ENCODE data around the gene RSPH6A.
"Not testable (repeated sequence)": the region's sequence is repeated elsewhere in the genome, so short reads cannot be mapped to it uniquely, and the experiment has no call there.

The RSPH6A gene

GRCh38 chr19:45800070-45800553, 15.0 kb downstream of the RSPH6A start:
- no peak for DNase-seq (ENCODE audit: low read depth)

DNA sequence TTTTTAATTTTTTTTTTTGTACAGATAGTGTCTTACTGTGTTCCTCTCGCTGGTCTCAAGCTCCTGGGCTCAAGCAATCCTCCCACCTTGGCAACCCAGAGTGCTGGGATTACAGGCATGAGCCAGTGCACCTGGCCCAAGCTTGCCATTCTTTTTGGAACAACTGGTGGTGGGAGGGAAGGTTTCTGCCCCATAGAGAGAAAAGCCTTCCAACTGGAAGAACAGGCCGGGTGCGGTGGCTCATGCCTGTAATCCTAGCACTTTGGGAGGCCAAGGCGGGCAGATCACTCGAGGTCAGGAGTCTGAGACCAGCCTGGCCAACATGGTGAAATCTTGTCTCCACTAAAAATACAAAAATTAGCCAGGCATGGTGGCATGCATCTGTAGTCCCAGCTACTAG, 15.6 kb downstream of the RSPH6A start:
- DNase-seq (ENCODE audit: low read depth), result not testable (repeated sequence)

GRCh38 chr19:45798995-45799517, 16.1 kb downstream of the RSPH6A start:
- DNase-seq (ENCODE audit: low read depth), result peak; percentile 71

GRCh38 chr19:45794627-45795026, 20.5 kb downstream of the RSPH6A start:
- no peak for DNase-seq (ENCODE audit: low read depth)

GRCh38 chr19:45793876-45794275, 21.2 kb downstream of the RSPH6A start:
- no peak for DNase-seq (ENCODE audit: low read depth)

- no peak for DNase-seq (ENCODE audit: low read depth)
These were observed 21.9 kb downstream of the RSPH6A start for GRCh38 chr19:45793178-45793564.

DNA sequence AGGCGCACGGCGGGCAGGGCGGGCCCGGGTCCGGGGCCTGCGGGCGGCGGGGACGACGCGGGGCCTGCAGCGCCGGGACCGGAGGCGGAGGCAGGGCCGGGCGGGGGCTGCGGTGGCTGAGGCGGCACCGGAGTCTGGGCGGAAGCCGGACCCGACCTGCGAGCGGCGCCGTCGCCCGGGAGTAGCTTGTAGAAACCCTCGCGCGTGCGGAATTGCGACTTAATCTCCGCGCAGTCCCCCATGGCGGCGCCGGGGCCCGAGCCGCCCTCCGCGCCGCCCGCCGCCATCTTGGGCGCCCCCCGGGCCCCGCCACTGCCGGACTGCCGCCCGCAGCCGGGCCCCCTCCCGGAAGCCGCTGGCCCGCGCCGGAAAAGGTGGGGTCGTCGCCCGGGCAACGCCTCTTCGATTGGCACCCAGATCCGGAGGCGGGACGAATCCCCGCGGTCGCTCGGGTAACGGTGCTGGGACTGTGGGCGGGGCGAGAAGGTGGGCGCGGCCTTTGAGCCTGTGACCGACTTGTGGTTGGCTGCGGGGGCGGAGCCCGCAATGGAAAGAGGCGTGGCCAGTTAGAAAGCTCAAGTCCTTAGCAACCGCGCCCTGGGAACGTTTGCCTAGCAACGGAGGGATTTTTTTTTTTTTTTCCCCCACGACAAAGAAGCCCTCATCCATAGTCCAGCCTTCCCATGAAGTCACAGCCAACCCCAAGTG, 22.5 kb downstream of the RSPH6A start, which contains the start of gene DMWD:
Gene DMWD (minus strand): TSS at position 376 of the 708 bp plus-strand sequence. CDS start 89 bp downstream, at position 287.
- DNase-seq (ENCODE audit: low read depth), result peak; percentile 91

DNA sequence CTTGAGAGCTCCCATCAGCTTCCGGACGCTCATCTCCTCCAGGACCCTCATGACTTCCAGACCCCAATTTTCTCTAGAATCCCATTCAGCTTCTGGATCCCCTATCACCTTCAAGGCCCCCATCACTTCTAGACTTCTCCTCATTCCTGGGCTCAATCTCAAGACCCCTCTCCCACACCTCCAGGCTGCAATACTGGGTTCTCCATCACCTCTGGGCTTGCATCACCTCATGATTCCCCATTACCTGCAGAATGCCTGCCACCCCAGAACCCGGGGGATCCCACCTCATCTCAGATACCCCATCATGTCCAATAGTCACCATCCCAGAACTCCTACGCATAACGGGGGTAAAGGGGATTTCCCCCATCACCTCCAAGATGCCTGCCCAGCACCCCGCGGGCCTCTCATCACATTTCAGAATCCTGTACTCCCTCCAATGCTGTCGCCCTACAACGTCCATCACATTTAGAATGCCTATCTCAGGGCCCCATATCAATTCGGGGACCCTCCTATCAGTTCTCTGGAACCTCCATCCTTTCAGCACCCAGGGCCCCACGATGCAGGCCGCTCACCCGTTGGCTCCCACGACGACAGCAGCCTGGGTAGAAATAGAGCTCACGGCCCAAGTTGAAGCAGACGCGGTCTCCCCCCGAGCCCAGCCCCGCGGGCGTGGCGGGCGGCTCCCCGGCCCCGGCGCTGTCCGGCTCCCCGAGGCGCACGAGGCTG, 23.2 kb downstream of the RSPH6A start:
- no peak for DNase-seq (ENCODE audit: low read depth)

DNA sequence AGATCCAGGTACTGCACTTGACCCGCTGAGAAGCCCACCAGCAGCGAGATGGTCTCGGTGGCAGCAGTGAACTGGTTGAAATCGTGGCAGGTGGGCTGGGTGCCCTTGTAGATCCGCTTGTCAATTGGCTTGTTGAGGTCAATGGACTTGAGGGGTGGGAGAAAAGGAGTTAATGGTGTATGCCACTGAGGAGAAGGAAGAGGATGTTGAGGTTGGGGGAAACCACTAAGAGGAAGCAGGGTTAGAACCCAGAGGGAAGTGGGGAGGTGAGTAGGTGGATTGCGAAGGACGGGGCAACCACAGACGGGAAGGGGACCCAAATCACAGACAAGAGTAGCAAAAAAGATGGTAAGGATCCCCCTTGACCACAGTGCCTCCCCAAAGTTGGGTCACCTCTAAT, 24.2 kb downstream of the RSPH6A start:
- no peak for DNase-seq (ENCODE audit: low read depth)

DNA sequence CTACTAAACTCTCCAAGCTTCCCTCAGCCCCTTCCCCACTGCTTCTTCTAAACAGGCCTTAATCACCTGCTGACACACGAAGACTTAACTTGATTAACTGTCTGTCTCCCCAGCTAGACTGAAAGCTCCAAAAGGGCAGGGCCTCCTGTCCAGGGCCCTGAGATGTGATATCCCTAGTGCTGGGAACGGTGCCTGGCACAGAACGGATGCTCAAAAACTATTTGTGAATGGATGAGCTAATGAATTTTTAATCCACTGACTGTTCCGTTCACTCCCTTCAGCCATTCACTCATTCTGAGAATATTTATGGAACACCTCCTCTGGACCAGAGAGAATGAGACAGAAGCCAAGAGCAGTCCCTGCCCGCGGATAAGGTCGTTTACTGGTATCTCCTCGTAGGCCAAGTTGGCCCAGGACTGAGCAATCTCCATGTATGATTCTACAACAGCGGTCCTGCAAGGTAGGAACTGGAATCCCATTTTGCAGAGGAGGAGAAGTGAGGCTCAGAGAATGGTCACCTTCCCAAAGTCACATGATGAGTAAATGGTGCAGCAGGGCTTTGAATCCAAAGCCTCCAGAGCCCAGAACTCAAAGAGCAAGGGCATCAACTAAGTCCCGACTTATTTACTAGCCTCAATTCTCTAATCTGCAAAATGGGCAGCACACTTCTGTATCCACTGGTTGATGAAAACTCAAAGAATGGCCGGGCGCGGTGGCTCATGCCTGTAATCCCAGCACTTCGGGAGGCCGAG, 25.9 kb downstream of the RSPH6A start:
- no peak for DNase-seq (ENCODE audit: low read depth)

GRCh38 chr19:45786533-45786894, 28.6 kb downstream of the RSPH6A start:
- no peak for DNase-seq (ENCODE audit: low read depth)

- DNase-seq (ENCODE audit: low read depth), result no peak
These were observed 29.2 kb downstream of the RSPH6A start for GRCh38 chr19:45785781-45786532.

DNA sequence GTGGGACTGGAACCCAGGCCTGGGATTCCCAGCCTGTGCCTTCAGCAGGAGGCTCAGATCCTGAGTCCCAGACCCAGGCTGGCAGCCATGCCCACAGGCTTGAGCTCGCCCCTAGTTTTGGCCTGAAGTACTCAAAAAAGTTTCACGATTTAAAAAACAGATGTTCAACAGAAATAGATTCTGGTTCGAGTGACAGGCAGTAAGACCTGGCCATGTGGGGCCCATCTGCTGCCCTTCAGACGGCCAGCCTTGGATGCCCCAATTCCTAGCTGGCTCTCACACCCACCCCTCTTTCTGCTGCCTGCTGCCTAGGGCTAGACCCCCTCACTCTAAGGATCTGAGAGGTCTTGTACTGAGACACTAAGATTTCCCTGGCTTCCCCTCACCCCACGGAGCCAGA, 30.0 kb downstream of the RSPH6A start:
- no peak for DNase-seq (ENCODE audit: low read depth)

GRCh38 chr19:45784096-45784495, 31.0 kb downstream of the RSPH6A start:
- no peak for DNase-seq (ENCODE audit: low read depth)

DNA sequence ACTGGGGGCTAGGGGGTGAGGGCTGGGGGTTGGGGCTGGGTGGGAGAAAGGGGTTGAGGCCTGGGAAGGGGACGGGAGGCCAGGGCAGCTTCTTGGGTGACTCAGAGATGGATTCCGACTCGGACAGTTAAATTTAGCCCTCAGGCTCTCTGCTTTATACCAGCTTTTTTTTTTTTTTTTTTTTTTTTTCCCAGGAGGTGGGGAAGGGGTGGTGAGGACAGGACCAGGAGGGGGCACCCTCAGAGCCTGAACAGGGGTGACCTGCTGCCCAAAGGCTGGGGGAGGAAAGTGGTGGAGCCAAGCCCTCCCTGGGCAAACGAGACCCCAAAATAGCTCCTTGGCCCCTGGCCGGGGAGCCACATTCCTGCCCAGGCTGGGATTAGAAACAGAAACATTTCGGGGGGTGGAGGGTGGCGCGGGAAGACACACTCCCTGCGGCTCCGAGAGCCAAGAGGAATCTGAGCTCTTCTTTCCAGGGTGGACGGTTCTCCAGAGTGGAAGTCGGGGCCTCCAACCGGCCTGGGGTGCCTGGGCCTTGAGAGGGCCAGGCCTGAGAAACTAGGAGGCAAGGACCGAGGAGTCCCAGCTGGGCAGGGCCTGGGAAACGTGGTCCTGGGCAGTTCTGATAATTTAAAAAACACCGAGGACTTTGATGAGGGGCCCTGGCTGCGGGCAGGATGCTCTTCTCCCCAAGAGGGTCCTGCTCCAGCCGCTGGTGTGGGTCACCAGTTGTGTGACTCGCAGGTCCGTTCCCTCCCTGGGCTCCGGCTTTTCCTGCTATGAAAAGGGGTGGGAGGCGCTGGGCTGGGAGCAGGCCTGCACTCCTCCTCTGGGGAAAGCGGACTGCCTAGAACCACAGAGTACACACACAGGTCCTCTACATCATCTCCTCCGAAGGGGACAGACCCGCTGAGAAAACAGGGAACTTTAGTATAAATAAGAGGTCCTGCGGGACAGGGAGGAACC, 32.0 kb downstream of the RSPH6A start:
- no peak for DNase-seq (ENCODE audit: low read depth)

GRCh38 chr19:45782162-45782691, 32.9 kb downstream of the RSPH6A start, which contains the start of gene DMPK:
Gene DMPK, minus strand, starts transcription at chr19:45782490. Its CDS starts 138 bp downstream, at chr19:45782352.
- no peak for DNase-seq (ENCODE audit: low read depth)

DNA sequence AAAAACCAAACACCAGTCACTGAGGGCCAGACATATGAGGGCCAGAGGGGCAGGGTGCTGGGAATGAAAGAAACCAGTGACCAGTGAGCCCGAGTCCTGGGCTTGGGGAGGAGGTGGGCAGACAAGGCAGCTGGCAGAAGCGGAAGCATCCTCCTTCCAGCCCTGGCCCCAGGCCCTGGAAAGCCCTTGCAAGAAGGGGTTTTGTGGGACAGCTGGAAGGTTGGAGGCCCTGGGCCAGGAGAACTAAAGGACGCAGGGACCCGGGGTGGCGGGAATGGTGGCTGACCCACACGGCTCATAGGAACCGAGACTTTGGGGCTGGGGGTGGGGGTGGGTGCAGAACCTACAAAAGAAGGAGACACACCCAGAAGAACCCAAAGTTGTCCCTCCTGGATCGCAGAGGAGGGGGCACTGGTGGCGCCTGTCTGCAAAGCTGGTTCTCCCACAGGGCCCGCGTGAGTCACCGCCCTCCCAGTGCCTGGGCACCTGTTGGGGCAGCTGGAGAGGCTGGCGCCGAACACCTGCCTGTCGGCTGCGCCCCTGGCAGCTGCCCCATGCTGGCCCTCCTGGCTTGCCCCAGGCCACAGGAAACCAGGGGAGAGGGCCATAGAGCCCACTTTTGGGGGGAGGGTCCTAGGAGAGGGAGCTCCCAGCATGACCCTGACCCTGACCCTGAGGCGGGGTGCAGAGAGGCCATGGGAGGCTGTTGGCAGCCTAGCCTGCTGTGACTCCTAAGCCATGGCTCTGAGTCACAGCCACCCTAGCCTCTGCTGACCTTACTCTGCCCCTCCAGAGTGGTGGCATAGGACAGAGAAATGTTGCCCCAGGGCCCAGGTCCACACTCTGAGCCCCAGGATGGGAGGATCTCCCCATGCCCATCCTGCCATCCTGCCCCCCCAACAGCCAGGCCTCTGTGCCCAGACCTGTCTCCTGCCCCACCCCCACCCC, 33.6 kb downstream of the RSPH6A start:
- no peak for DNase-seq (ENCODE audit: low read depth)

- no peak for DNase-seq (ENCODE audit: low read depth)
These were observed 34.5 kb downstream of the RSPH6A start for GRCh38 chr19:45780448-45781213.
